Small intestine (tissue), 7 donors: Measurements from ENCODE around the gene PCNX2. TPM values are rescaled to one million over a fixed set of nuclear protein-coding genes. Genes with fewer than 3 reads are reported as not detected.

Experiments used
- DNase-seq, 2 donors: peaks; one replicate each; pipeline versions ENCODE4 v3.0.0 to v3.0.0-alpha.2; 2013
- FAIRE-seq: peaks from 2 replicates; lab custom pipeline; 2012; peaks lifted over from hg19 to GRCh38; lab: Jason Lieb, UNC
- H3K27ac ChIP-seq, 3 donors: one replicate each; pipeline ENCODE4 v1.5.1; 2013; ENCODE audit warnings: low read length in 2 of 3, mild to moderate bottlenecking in 2 of 3, control low read depth in 1 of 3, inconsistent platforms in 1 of 3, low read depth in 1 of 3, moderate library complexity in 1 of 3
- H3K27me3 ChIP-seq, 3 donors: one replicate each; pipeline ENCODE4 v1.6.1; 2013; ENCODE audit warnings: low read length in 3 of 3, inconsistent platforms in 1 of 3; ENCODE audit not compliant: control insufficient read depth in 3 of 3, insufficient read depth in 3 of 3
- H3K36me3 ChIP-seq, 3 donors: one replicate each; pipeline ENCODE4 v1.6.1; 2013; ENCODE audit warnings: low read length in 3 of 3, inconsistent platforms in 1 of 3, low read depth in 1 of 3, mild to moderate bottlenecking in 1 of 3, moderate library complexity in 1 of 3; ENCODE audit not compliant: control insufficient read depth in 3 of 3, insufficient read depth in 2 of 3
- H3K4me1 ChIP-seq, 3 donors: one replicate each; pipeline ENCODE4 v1.6.1; 2013; ENCODE audit warnings: low read length in 2 of 3, inconsistent platforms in 1 of 3, low read depth in 1 of 3, mild to moderate bottlenecking in 1 of 3, moderate library complexity in 1 of 3; ENCODE audit not compliant: control insufficient read depth in 3 of 3, insufficient read depth in 2 of 3
- H3K4me3 ChIP-seq, 3 donors: one replicate each; pipeline ENCODE4 v1.5.1; 2013; ENCODE audit warnings: low read length in 3 of 3, control low read depth in 1 of 3, inconsistent platforms in 1 of 3, low read depth in 1 of 3, mild to moderate bottlenecking in 1 of 3, moderate library complexity in 1 of 3
- H3K9me3 ChIP-seq, 2 donors: one replicate each; pipeline ENCODE4 v1.6.1; 2013; ENCODE audit warnings: low read depth in 1 of 2, low read length in 1 of 2; ENCODE audit not compliant: control insufficient read depth in 2 of 2, insufficient read depth in 1 of 2
- WGBS, 3 donors: extraction: QIAGEN DNeasy Blood & Tissue Kit; methylation state at CpG; one replicate each; pipeline ENCODE4 v1.1.7; 2013; 5-methylcytosine and 5-hydroxymethylcytosine counted together
- polyA plus RNA-seq, 4 donors: library from polyadenylated mRNA; stranded (reverse) in 3 of 4; unstranded in 1 of 4; fragments of 200-250 nt in 3 of 4; fragments of 120-200 nt in 1 of 4; gene quantifications; one replicate each; pipeline versions ENCODE4 v1.2.1 to v1.2.3, GENCODE V29; 2013
- donor health status: healthy with polysubstance abuse.
- donor health status: control.
- donor health status: control.
- donor health status: Bipolar disorder and iron deficiency.
- donor health status: healthy.

PCNX2 gene
- polyA plus RNA-seq, 4 donors, result 1.3 to 18.1 (median 5.1) TPM

GRCh38 chr1:233216009-233216408 is 79.5 kb downstream of the PCNX2 start:
- peaks cover 0 to 2% of the 10 kb centered on the region in 2 donors for H3K9me3 ChIP-seq
- no peaks in the 10 kb centered on the region for H3K27me3 ChIP-seq
- H3K36me3 ChIP-seq, result no peaks in the 10 kb centered on the region
- no peak overlapping the region for H3K4me3 ChIP-seq
- H3K27ac ChIP-seq, result no peak overlapping the region
- FAIRE-seq (no peak), DNase-seq (no peak)
- peaks cover 0 to 2% (median 0%) of the 10 kb centered on the region in 3 donors for H3K4me1 ChIP-seq
- WGBS, 3 donors, result 92 to 96% (median 93%) methylated on average over 4 of the region's 4 CpGs

GRCh38 chr1:233215135-233215760 is 80.3 kb downstream of the PCNX2 start:
- H3K4me1 ChIP-seq, result peaks cover 0 to 2% (median 0%) of the 10 kb centered on the region in 3 donors
- no peak overlapping the region for H3K27ac ChIP-seq
- H3K4me3 ChIP-seq, result no peak overlapping the region
- no peaks in the 10 kb centered on the region for H3K36me3 ChIP-seq
- no peaks in the 10 kb centered on the region for H3K27me3 ChIP-seq
- H3K9me3 ChIP-seq, result peaks cover 0 to 1% of the 10 kb centered on the region in 2 donors
- peak in 1 of 2 donors; percentile 51 for DNase-seq
- WGBS, 3 donors, result 53 to 72% (median 64%) methylated on average over 3 of the region's 3 CpGs
- FAIRE-seq, result no peak

GRCh38 chr1:233211595-233211994 is 83.9 kb downstream of the PCNX2 start:
- H3K4me1 ChIP-seq, result peaks cover 0 to 2% (median 0%) of the 10 kb centered on the region in 3 donors
- no peak for DNase-seq
- no peak overlapping the region for H3K4me3 ChIP-seq
- 95 to 98% (median 95%) methylated on average over 5 of the region's 5 CpGs for WGBS, 3 donors
- H3K9me3 ChIP-seq, result no peaks in the 10 kb centered on the region
- H3K36me3 ChIP-seq, result no peaks in the 10 kb centered on the region
- H3K27me3 ChIP-seq, result no peaks in the 10 kb centered on the region
- H3K27ac ChIP-seq, result no peak overlapping the region
- no peak for FAIRE-seq

- no peak overlapping the region for H3K4me3 ChIP-seq
- H3K36me3 ChIP-seq, result no peaks in the 10 kb centered on the region
- 75 to 90% (median 83%) methylated on average over 1 of the region's 1 CpG for WGBS, 3 donors
- DNase-seq (no peak), FAIRE-seq (no peak)
- peaks cover 0 to 2% (median 0%) of the 10 kb centered on the region in 3 donors for H3K4me1 ChIP-seq
- no peaks in the 10 kb centered on the region for H3K27me3 ChIP-seq
- H3K27ac ChIP-seq, result no peak overlapping the region
- no peaks in the 10 kb centered on the region for H3K9me3 ChIP-seq
Observed at GRCh38 chr1:233211106-233211505, 84.4 kb downstream of the PCNX2 start.

- Histone ChIP-seq H3K9me3 (no peaks in the 10 kb centered on the region), H3K27ac (no peak overlapping the region), H3K4me3 (no peak overlapping the region), H3K27me3 (no peaks in the 10 kb centered on the region), H3K4me1 (no peaks in the 10 kb centered on the region), H3K36me3 (no peaks in the 10 kb centered on the region)
- FAIRE-seq (no peak), DNase-seq (no peak)
- 81 to 95% (median 91%) methylated on average over 2 of the region's 2 CpGs for WGBS, 3 donors
Observed at GRCh38 chr1:233209481-233209880, 86.0 kb downstream of the PCNX2 start.

- Histone ChIP-seq H3K27me3 (no peaks in the 10 kb centered on the region), H3K36me3 (no peaks in the 10 kb centered on the region), H3K4me3 (no peak overlapping the region), H3K27ac (no peak overlapping the region), H3K4me1 (no peaks in the 10 kb centered on the region), H3K9me3 (no peaks in the 10 kb centered on the region)
- DNase-seq, result no peak
- FAIRE-seq, result no peak
Observed at GRCh38 chr1:233208687-233209086, 86.8 kb downstream of the PCNX2 start.

- WGBS, 3 donors, result 96 to 99% (median 98%) methylated on average over 2 of the region's 2 CpGs
- FAIRE-seq, result no peak
Observed at GRCh38 chr1:233197940-233198339, 97.6 kb downstream of the PCNX2 start.

GRCh38 chr1:233193741-233194140 is 101.8 kb downstream of the PCNX2 start:
- no peak overlapping the region for H3K4me3 ChIP-seq
- H3K36me3 ChIP-seq, result peaks cover 0 to 4% (median 0%) of the 10 kb centered on the region in 3 donors
- 95 to 96% (median 95%) methylated on average over 3 of the region's 3 CpGs for WGBS, 3 donors
- no peaks in the 10 kb centered on the region for H3K27me3 ChIP-seq
- no peak for DNase-seq
- no peaks in the 10 kb centered on the region for H3K4me1 ChIP-seq
- H3K9me3 ChIP-seq, result peaks cover 0 to 5% of the 10 kb centered on the region in 2 donors
- no peak overlapping the region for H3K27ac ChIP-seq
- FAIRE-seq, result no peak

More at GRCh38 chr1:233197940-233198339, 97.6 kb downstream of the PCNX2 start:
- Histone ChIP-seq H3K4me1 (no peaks in the 10 kb centered on the region), H3K36me3 (peaks cover 0 to 3% (median 0%) of the 10 kb centered on the region in 3 donors), H3K27ac (no peak overlapping the region), H3K27me3 (no peaks in the 10 kb centered on the region), H3K9me3 (peaks cover 0 to 5% of the 10 kb centered on the region in 2 donors), H3K4me3 (no peak overlapping the region)
- no peak for DNase-seq

GRCh38 chr1:233190987-233191386 is 104.5 kb downstream of the PCNX2 start:
- 78 to 88% (median 86%) methylated on average over 5 of the region's 5 CpGs for WGBS, 3 donors
- peaks cover 0 to 2% (median 0%) of the 10 kb centered on the region in 3 donors for H3K36me3 ChIP-seq

More at GRCh38 chr1:233190987-233191386, 104.5 kb downstream of the PCNX2 start:
- Histone ChIP-seq H3K4me3 (no peak overlapping the region), H3K27ac (no peak overlapping the region), H3K9me3 (peaks cover 0 to 5% of the 10 kb centered on the region in 2 donors), H3K27me3 (no peaks in the 10 kb centered on the region), H3K4me1 (no peaks in the 10 kb centered on the region)
- FAIRE-seq (no peak), DNase-seq (no peak)
